Skeletal muscle cell (primary cell): ENCODE results near the gene COL13A1.

Source experiments
- DNase-seq: peaks from one replicate; pipeline ENCODE4 v3.0.0-alpha.2; 2010; ENCODE audit warnings: low read depth
- H3K4me3 ChIP-seq: 2 replicates; pipeline ENCODE4 v1.5.1; 2011; ENCODE audit warnings: low read depth, mild to moderate bottlenecking, control low read depth, low read length, moderate library complexity

The COL13A1 gene

DNA sequence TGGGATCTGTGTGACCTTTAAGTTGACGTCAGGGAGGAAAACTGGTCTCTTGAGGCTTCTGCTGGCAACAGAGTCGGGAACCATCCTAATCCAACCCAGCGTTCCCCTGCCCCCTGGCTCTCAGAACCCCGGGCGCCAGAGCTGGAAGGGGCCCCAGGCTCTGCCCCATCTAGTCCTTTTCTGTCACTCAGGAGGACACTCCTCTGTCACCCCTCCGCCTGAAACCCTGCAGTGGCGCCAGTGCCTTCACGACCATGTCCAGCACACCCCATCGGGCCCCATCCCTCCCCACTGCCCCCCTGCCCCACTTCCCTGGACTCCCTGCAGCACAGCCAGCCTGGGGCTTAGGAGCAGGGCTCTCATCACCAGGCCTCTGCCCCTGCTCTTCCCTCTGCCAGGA is 39.1 kb downstream of the COL13A1 start:
- no peak for DNase-seq
- H3K4me3 ChIP-seq = no peak overlapping the region

DNA sequence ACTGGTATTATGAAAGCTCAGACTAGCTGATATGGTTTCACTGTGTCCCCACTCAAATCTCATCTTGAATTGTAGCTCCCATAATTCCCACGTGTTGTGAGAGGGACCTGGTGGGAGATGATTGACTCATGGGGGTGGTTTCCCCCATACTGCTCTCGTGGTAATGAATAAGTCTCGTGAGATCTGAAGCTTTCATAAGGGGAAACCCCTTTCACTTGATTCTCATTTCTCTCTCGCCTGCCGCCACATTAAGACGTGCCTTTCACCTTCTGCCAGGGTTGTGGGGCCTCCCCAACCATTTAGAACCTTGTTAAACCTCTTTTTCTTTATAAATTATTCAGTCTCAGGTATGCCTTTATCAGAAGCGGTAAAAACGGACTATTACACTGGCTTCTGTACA is 40.3 kb downstream of the COL13A1 start:
- DNase-seq = no peak
- no peak overlapping the region for H3K4me3 ChIP-seq

DNA sequence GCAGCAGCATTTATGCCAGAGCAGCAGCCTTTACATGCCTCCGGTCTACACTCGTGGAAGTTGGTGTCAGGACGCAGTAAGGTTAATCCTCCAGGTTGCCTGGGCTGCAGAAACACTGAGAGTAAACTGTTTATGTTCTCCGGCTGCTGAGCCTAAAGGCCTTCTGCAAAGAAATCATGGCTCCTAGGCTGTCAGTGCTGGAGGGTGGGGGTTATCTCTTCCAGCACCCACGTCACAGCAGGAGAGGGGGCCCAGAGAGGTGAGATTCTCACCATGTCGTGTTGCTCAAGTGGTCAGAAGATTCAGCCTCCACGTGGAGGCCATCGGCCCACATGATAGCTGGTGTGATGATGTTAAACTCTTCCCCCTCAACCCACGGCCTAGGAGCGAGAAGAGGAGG is 41.2 kb downstream of the COL13A1 start:
- no peak for DNase-seq
- no peak overlapping the region for H3K4me3 ChIP-seq

DNA sequence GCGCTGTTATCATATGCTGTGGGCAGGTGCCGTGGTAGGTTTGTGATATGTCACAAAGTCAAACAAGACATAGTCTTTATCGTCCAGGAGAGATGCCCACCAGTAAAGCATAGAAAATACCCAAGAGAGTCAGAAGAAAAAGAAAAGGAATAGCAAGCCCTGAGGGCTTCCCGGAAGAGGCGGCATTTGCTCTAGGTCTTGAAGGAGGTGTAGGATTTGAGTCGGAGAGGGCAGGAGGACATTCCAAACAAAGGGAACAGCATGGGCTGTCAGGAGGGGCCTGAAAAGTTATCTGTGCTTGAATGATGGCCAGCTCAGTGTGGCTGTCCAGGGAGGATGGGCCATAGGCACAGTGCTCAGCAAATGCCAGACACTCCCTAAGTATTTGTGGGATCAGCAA is 42.2 kb downstream of the COL13A1 start:
- no peak for DNase-seq
- H3K4me3 ChIP-seq = no peak overlapping the region

DNA sequence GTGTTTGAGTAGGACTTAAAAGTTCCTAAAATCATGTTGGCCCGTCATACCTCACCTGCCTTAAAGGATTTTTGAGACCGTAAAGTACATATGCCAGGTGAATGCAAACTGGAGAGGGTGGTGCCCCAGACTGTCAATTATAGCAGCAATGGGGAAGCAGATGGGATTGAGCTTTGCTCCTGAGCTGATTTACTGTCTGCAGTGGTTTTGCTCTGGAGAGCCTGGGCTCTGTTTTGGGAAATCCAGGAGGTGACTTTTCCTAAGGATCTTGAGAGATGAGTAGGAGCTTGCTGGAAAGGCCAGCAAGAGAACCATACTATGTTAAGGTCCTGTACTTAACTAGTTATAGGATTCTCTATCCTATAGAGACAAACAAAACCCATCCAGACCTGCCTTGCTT is 43.0 kb downstream of the COL13A1 start:
- no peak for DNase-seq
- H3K4me3 ChIP-seq = no peak overlapping the region

- no peak overlapping the region for H3K4me3 ChIP-seq
- no peak for DNase-seq
Observed at GRCh38 chr10:69845574-69846292, 44.0 kb downstream of the COL13A1 start.

- no peak for DNase-seq
- H3K4me3 ChIP-seq = no peak overlapping the region
Observed at GRCh38 chr10:69846293-69846921, 44.7 kb downstream of the COL13A1 start.

DNA sequence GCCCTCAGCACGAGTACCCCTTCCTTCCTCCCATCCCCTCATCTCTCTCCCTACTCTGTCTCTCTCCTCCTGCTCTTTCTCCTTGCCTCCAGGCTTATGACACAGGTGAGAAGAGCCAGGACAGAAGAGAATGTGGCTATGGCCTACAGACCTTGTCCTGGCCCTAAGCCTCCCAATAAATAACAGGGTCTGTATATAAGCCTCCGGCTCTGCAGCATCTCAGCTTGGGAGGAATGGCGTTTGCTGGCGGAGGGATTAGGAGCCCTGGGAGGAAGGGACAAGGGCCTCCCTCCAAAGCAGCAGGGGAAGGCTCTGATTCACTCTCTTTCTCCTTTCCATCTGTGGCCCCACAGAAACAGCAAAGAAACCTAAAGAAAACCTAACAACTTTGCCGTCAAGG is 45.8 kb downstream of the COL13A1 start:
- DNase-seq = no peak
- no peak overlapping the region for H3K4me3 ChIP-seq

GRCh38 chr10:69847883-69848282 is 46.2 kb downstream of the COL13A1 start:
- DNase-seq = no peak
- no peak overlapping the region for H3K4me3 ChIP-seq

GRCh38 chr10:69848454-69848853 is 46.7 kb downstream of the COL13A1 start:
- no peak for DNase-seq

GRCh38 chr10:69849825-69850224 is 48.1 kb downstream of the COL13A1 start:
- no peak overlapping the region for H3K4me3 ChIP-seq
- DNase-seq = no peak

More at GRCh38 chr10:69848454-69848853, 46.7 kb downstream of the COL13A1 start:
- no peak overlapping the region for H3K4me3 ChIP-seq

- H3K4me3 ChIP-seq = no peak overlapping the region
- no peak for DNase-seq
Observed at GRCh38 chr10:69850440-69850839, 48.7 kb downstream of the COL13A1 start.

GRCh38 chr10:69851306-69851705 is 49.6 kb downstream of the COL13A1 start:
- no peak for DNase-seq
- H3K4me3 ChIP-seq = no peak overlapping the region

GRCh38 chr10:69853064-69853463 is 51.4 kb downstream of the COL13A1 start:
- no peak for DNase-seq
- no peak overlapping the region for H3K4me3 ChIP-seq

- DNase-seq = no peak
- H3K4me3 ChIP-seq = no peak overlapping the region
Observed at GRCh38 chr10:69854511-69855345, 53.0 kb downstream of the COL13A1 start.

- no peak for DNase-seq
- H3K4me3 ChIP-seq = no peak overlapping the region
Observed at GRCh38 chr10:69855346-69856111, 53.8 kb downstream of the COL13A1 start.

GRCh38 chr10:69856601-69857166 is 55.0 kb downstream of the COL13A1 start:
- H3K4me3 ChIP-seq = no peak overlapping the region
- DNase-seq = no peak

DNA sequence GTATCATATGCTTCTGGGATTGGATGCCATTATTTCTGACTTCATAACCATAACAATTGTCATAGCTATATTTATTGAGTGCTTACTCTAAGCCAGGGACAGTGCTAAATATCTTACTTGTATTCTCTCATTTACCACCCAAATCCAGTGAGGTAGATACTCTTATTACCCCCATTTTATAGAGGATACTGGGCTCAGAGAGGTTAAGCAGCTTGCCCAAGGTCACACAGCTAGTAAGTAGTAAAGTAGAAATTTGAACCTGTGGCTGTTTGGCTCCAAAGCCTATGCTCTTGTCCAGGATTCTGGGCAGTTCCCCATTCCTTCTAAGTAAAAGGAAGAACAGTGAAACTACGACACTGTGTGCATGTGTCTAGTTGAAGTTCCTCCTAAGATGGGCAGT is 56.5 kb downstream of the COL13A1 start:
- no peak overlapping the region for H3K4me3 ChIP-seq
- DNase-seq = no peak

- no peak for DNase-seq
- no peak overlapping the region for H3K4me3 ChIP-seq
Observed at GRCh38 chr10:69860271-69860670, 58.6 kb downstream of the COL13A1 start.
